ENCODE measurements around the gene AUNIP.

AUNIP gene

DNA sequence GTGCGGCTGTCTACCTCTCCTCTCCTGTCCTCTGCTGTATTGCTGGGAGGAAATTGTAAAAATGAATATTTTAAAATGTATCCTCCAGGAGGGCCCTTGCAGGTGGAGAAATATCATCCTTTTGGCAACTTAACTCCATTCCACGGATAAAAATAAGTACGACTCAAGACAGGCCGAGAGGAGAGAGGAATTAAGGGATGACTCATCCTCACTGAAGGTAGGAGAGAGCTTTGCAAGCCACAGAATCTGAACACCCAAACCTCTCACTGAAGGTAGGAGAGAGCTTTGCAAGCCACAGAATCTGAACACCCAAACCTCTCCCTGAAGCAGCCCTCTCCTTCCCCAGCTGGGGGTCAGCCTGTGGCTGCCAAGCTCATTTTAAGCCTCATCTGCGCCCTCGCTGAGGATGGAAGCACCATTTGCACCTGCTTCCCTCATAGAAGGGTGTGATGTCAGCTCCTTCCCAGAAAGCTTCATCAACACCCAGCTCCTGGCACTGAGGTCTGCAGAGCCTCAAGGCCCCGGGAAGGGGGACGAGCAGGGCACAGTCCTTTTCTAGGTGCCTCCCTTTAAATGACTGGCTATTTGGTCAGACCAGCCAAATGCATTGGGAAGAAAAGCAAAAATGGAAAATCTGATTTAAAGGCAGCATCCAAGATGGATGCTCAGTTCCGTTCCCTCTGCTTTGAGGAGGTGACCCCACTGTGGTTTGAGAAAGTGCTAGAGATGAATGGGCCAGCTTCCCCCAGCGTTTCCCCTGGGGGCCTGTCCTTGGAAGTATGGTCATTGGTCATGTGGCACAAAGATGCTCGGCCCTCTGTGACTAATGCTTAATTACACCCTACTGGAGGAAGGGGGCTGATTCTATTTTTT lies 72.1 kb downstream of the AUNIP start:
- no peak for DNase-seq

DNA sequence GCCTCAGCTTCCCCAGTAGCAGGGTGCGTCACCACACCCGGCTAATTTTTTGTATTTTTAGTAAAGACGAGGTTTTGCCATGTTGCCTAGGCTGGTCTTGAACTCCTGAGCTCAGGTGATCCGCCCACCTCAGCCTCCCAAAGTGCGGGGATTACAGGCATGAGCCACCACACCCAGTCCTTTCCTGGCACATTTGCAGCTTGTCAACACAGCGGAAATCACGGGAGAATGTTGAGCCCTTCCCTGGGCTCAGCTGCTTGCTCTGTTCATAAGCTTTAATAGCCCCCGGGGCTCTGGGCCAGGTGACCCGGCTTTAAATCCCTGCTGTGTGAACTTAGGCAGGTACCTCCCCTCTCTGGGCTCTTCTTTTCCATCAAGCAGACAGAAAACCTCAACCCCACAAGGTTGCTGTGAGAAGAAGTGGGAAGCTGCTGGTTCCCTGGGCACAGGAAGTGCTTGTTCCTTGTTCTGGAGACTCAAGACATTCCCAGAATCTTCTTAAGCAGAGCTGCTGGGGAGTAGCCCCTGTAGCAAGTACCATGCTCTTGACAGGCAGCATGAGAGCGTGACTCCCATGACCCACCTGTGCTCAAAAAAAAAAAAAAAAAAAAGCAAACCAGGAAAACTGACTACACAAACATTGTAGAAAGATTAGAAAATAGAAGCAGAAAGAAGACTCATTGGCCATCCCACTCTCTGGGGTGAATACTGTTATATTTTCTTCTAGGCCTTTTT lies 73.8 kb downstream of the AUNIP start:
- DNase-seq, result no peak

DNA sequence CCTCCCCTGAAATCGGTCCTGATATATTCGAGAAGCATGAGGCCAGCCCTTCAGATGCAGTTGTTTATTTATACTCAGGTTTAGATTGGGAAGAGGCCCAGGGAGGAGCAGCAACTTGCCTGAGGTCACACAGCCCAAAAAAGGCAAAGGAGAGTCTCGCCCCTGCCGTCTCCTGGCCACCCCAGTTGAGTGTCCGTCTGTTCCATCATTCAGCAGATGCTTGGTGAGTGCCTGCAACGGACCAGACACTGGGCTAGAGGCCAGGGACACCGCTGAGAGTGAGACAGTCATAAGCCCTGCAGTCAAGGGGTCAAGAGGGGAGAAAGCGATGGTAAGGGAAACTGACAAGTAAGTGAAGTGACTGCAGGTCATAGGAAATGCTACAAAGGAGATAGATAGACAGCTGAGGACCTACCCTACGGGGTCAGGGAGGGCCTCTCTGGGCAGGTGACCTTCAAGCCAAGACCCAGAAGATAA lies 74.6 kb downstream of the AUNIP start:
- no peak for DNase-seq

All from hematopoietic multipotent progenitor cell treated with erythropoietin and hydrocortisone succinate and interleukin-3 and kit ligand, for 4 days (in vitro differentiated cells).